ENCODE data around the gene EIF1B.

DNA sequence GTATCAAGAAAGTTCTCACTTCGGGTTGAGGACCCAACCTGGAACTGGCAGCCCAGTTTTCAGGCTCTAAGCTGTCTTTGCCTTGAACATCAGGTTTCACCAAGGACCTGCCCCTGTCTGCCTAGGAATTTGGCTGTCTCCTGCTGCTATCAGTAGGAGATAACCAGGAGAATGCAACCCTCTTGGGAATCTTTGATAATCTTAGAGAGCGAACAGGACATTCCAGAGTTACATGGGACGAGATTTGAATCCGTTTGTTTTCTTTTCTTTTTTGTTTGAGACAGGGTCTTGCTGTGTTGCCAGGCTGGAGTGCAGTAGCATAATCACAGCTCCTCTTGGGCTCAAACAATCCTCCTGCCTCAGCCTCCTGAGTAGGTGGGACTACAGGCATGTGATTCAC, 18.0 kb upstream of the EIF1B start:
- TF ChIP-seq EP300 (IDR thresholded peaks at IDR 0.05): no peak
- TF ChIP-seq CTCF (IDR thresholded peaks at IDR 0.05): no peak
- TF ChIP-seq POLR2A (IDR thresholded peaks at IDR 0.05): no peak
- no peak for TF ChIP-seq POLR2AphosphoS5 (IDR thresholded peaks at IDR 0.05)
